ENCODE results near the gene UBE2E3. TPM values are rescaled to one million over a fixed set of nuclear protein-coding genes. Genes with fewer than 3 reads are reported as not detected.

UBE2E3 gene
- polyA plus RNA-seq, 1 experiment, result 58.8 TPM

- CTCF ChIA-PET, result interaction anchor here (1.0 to 3.4 kb wide), 3 partner anchors 8 to 19 kb away, joined by 3 to 8 read pairs (median 8); partner anchors contain the start of gene UBE2E3
- H3K27me3 ChIP-seq (ENCODE audit: control insufficient read depth, insufficient read depth, low read length), result no peaks in the 10 kb centered on the region
- no peaks in the 10 kb centered on the region for H3K36me3 ChIP-seq (ENCODE audit: control insufficient read depth, insufficient read depth, low read length)
- POLR2A ChIA-PET, result no interaction called here
- TF ChIP-seq CTCF (IDR thresholded peaks at IDR 0.05; ENCODE audit: insufficient read depth, low read depth, low read length), result no peak
- no peak for DNase-seq (ENCODE audit: low read depth)
- H3K4me3 ChIP-seq (ENCODE audit: low read depth, low read length), result no peak overlapping the region
These were observed 19.0 kb downstream of the UBE2E3 start for GRCh38 chr2:180999274-180999964.

- ChIA-PET CTCF (interaction anchor here (2.1 kb wide), 1 partner anchor 21 kb away, joined by 4 read pairs; no protein-coding TSS in a partner anchor), POLR2A (interaction anchor here (0.6 kb wide), 1 partner anchor 18 kb away, joined by 4 read pairs; no protein-coding TSS in a partner anchor)
- no peak overlapping the region for H3K4me3 ChIP-seq (ENCODE audit: low read depth, low read length)
- DNase-seq (ENCODE audit: low read depth), result no peak
- H3K36me3 ChIP-seq (ENCODE audit: control insufficient read depth, insufficient read depth, low read length), result no peaks in the 10 kb centered on the region
- no peak for TF ChIP-seq CTCF (IDR thresholded peaks at IDR 0.05; ENCODE audit: insufficient read depth, low read depth, low read length)
- H3K27me3 ChIP-seq (ENCODE audit: control insufficient read depth, insufficient read depth, low read length), result no peaks in the 10 kb centered on the region
These were observed 24.4 kb downstream of the UBE2E3 start for GRCh38 chr2:181004647-181005325.

- CTCF ChIA-PET, result no interaction called here
These were observed 24.9 kb downstream of the UBE2E3 start for GRCh38 chr2:181005326-181005655.

GRCh38 chr2:181005809-181006208, 25.4 kb downstream of the UBE2E3 start:
- CTCF ChIA-PET, result no interaction called here
- H3K4me3 ChIP-seq (ENCODE audit: low read depth, low read length), result no peak overlapping the region
- DNase-seq (ENCODE audit: low read depth), result no peak
- H3K27me3 ChIP-seq (ENCODE audit: control insufficient read depth, insufficient read depth, low read length), result no peaks in the 10 kb centered on the region
- H3K36me3 ChIP-seq (ENCODE audit: control insufficient read depth, insufficient read depth, low read length), result no peaks in the 10 kb centered on the region
- POLR2A ChIA-PET, result no interaction called here
- no peak for TF ChIP-seq CTCF (IDR thresholded peaks at IDR 0.05; ENCODE audit: insufficient read depth, low read depth, low read length)

More at GRCh38 chr2:181005326-181005655, 24.9 kb downstream of the UBE2E3 start:
- no peaks in the 10 kb centered on the region for H3K27me3 ChIP-seq (ENCODE audit: control insufficient read depth, insufficient read depth, low read length)
- POLR2A ChIA-PET, result no interaction called here
- no peak overlapping the region for H3K4me3 ChIP-seq (ENCODE audit: low read depth, low read length)
- H3K36me3 ChIP-seq (ENCODE audit: control insufficient read depth, insufficient read depth, low read length), result no peaks in the 10 kb centered on the region
- DNase-seq (ENCODE audit: low read depth), result no peak
- no peak for TF ChIP-seq CTCF (IDR thresholded peaks at IDR 0.05; ENCODE audit: insufficient read depth, low read depth, low read length)

GRCh38 chr2:181007086-181007837, 26.9 kb downstream of the UBE2E3 start:
- CTCF ChIA-PET, result no interaction called here
- TF ChIP-seq CTCF (IDR thresholded peaks at IDR 0.05; ENCODE audit: insufficient read depth, low read depth, low read length), result no peak
- no peaks in the 10 kb centered on the region for H3K27me3 ChIP-seq (ENCODE audit: control insufficient read depth, insufficient read depth, low read length)
- POLR2A ChIA-PET, result no interaction called here
- H3K4me3 ChIP-seq (ENCODE audit: low read depth, low read length), result no peak overlapping the region
- H3K36me3 ChIP-seq (ENCODE audit: control insufficient read depth, insufficient read depth, low read length), result no peaks in the 10 kb centered on the region
- DNase-seq (ENCODE audit: low read depth), result no peak
